Measurements from ENCODE around the gene ATP11A. TPM values are rescaled to one million over a fixed set of nuclear protein-coding genes. Genes with fewer than 3 reads are reported as not detected.
"Not testable (repeated sequence)": the region's sequence is repeated elsewhere in the genome, so short reads cannot be mapped to it uniquely, and the experiment has no call there.

ATP11A gene
- polyA plus RNA-seq, 2 donors = 4.2 to 6.7 TPM

DNA sequence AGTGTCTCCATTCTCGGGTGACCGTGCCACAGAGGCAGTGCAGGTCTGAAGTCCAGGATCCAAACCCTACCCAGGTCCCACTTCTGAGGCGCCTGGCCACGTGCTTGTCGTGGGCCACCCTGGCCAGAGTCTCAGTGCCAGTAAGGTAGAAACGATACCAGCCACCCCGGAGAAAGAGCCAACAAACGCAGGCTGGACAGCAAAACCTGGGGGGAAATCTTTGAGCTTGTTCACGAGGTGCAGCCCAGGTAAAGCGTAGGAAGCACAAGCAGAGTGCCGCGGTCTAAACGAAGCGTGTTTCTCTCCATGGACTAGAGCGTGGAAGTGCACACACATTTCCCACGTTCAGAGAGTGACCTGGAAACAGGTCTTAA, 95.6 kb downstream of the ATP11A start:
- H3K36me3 ChIP-seq (ENCODE audit: control insufficient read depth in 2 of 2, insufficient read depth in 2 of 2, low read length in 1 of 2) = peaks cover 0 to 8% of the 10 kb centered on the region in 2 donors
- H3K4me3 ChIP-seq (ENCODE audit: low read depth in 1 of 2, low read length in 2 of 2) = no peak overlapping the region
- H3K9me3 ChIP-seq (ENCODE audit: control insufficient read depth in 2 of 2, insufficient read depth in 1 of 2, low read depth in 1 of 2, low read length in 1 of 2) = no peaks in the 10 kb centered on the region
- H3K27me3 ChIP-seq (ENCODE audit: control insufficient read depth in 1 of 2, insufficient read depth in 2 of 2, low read length in 2 of 2) = no peaks in the 10 kb centered on the region
- peaks cover 0 to 2% of the 10 kb centered on the region in 2 donors for H3K4me1 ChIP-seq (ENCODE audit: control insufficient read depth in 2 of 2, insufficient read depth in 2 of 2, low read length in 1 of 2)
- H3K27ac ChIP-seq (ENCODE audit: low read depth in 2 of 2, low read length in 1 of 2) = no peak overlapping the region
- WGBS, 2 donors = 96 to 98% methylated on average over 16 of the region's 16 CpGs

DNA sequence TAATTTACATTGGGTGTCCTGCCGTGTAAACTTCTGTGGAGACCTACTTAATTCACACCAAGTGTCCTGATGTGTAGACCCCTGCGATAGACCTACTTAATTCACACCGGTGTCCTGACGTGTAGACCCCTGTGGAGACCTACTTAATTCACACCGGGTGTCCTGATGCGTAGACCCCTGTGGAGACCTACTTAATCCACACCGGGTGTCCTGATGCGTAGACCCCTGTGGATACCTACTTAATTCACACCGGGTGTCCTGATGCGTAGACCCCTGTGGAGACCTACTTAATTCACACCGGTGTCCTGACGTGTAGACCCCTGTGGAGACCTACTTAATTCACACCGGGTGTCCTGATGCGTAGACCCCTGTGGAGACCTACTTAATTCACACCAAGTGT, 97.0 kb downstream of the ATP11A start:
- H3K36me3 ChIP-seq (ENCODE audit: control insufficient read depth in 2 of 2, insufficient read depth in 2 of 2, low read length in 1 of 2); H3K27me3 ChIP-seq (ENCODE audit: control insufficient read depth in 1 of 2, insufficient read depth in 2 of 2, low read length in 2 of 2); H3K27ac ChIP-seq (ENCODE audit: low read depth in 2 of 2, low read length in 1 of 2); H3K4me1 ChIP-seq (ENCODE audit: control insufficient read depth in 2 of 2, insufficient read depth in 2 of 2, low read length in 1 of 2); H3K9me3 ChIP-seq (ENCODE audit: control insufficient read depth in 2 of 2, insufficient read depth in 1 of 2, low read depth in 1 of 2, low read length in 1 of 2); H3K4me3 ChIP-seq (ENCODE audit: low read depth in 1 of 2, low read length in 2 of 2): not testable (repeated sequence)
- WGBS, 2 donors = 93 to 97% methylated on average over 14 of the region's 14 CpGs

DNA sequence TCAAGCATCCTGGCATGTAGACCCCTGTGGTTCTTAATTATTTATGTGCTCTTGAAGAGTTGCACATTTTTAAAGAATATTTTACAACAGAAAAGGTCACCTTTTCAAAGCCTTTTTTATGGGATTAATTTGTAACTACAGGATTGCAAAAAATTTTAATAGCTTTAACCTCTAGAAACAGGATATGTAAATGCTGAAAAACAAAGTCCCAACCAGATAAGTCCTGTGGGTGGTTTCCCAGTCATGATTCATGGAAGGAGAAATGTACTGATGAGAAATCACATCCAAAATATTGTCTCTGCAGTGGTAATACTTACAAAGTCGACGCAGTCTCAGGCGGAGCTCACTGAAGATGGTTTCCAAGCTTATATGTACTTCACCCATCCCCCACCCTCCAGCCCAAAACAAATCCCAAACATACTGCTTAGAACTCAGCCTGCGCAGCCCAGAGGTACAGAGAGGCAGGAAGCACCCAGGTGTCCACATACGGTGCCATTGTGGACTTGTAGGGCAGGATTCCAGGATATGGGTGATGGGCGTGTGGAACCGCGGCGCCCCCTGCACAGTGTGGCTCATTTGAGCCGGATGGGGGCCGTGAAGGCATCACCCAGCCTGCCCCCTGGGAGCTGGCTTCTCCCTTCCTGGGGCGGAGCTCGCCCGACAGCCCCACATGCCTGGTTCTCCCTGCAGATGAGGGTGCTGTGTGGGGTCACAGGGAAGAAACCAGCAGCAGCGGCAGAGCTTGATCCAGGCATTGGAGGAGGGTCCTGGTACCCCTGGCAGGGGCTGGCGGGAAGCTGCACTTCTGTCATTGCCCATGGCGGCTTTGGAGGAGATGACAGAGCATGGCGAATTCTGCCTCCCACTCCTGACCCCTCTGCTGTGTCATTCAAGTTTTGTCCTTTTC, 101.2 kb downstream of the ATP11A start:
- H3K36me3 ChIP-seq (ENCODE audit: control insufficient read depth in 2 of 2, insufficient read depth in 2 of 2, low read length in 1 of 2) = peaks cover 0 to 2% of the 10 kb centered on the region in 2 donors
- no peaks in the 10 kb centered on the region for H3K4me1 ChIP-seq (ENCODE audit: control insufficient read depth in 2 of 2, insufficient read depth in 2 of 2, low read length in 1 of 2)
- no peaks in the 10 kb centered on the region for H3K27me3 ChIP-seq (ENCODE audit: control insufficient read depth in 1 of 2, insufficient read depth in 2 of 2, low read length in 2 of 2)
- no peak overlapping the region for H3K27ac ChIP-seq (ENCODE audit: low read depth in 2 of 2, low read length in 1 of 2)
- H3K9me3 ChIP-seq (ENCODE audit: control insufficient read depth in 2 of 2, insufficient read depth in 1 of 2, low read depth in 1 of 2, low read length in 1 of 2) = no peaks in the 10 kb centered on the region
- WGBS, 2 donors = 92 to 94% methylated on average over 18 of the region's 18 CpGs
- H3K4me3 ChIP-seq (ENCODE audit: low read depth in 1 of 2, low read length in 2 of 2) = no peak overlapping the region

DNA sequence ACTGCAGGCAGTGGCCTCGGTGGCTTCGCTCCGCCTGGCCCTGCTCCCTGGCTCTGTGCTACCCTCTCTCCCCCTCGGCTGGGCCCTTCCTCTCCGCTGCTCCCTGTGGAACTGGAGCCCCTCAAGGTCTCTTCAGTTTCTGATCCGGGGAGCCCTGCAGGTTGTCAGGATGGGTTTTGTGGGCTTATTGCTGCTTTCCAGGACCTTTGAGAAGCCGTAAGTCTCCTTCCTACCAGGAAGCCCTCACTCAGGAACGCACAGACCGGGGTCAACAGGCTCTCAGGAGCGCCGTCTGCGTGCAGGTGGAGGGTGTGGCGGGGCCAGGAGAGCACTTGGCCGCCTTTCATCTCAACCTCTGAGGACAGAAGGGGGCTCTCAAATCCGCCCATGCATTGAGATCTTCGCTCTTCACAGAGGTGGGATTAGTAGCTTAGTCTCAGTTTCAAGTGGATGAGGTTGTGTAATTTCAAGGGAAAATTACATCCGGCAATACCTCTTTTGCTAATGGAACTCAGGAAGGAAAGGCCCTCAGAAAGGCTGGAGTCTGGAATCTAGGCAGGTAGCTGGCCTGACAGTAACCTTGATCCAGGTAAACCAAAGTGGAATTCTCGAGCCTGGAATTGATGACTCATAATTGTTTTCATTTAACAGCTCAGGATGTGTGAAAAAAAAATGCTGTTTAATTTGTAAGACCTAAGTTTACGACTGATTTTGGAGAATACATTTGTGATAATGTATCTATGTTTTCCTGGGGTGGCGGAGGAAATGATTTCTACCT, 102.0 kb downstream of the ATP11A start:
- Histone ChIP-seq H3K27ac (ENCODE audit: low read depth in 2 of 2, low read length in 1 of 2) (no peak overlapping the region), H3K4me3 (ENCODE audit: low read depth in 1 of 2, low read length in 2 of 2) (no peak overlapping the region), H3K4me1 (ENCODE audit: control insufficient read depth in 2 of 2, insufficient read depth in 2 of 2, low read length in 1 of 2) (no peaks in the 10 kb centered on the region), H3K36me3 (ENCODE audit: control insufficient read depth in 2 of 2, insufficient read depth in 2 of 2, low read length in 1 of 2) (peaks cover 0 to 2% of the 10 kb centered on the region in 2 donors), H3K27me3 (ENCODE audit: control insufficient read depth in 1 of 2, insufficient read depth in 2 of 2, low read length in 2 of 2) (no peaks in the 10 kb centered on the region), H3K9me3 (ENCODE audit: control insufficient read depth in 2 of 2, insufficient read depth in 1 of 2, low read depth in 1 of 2, low read length in 1 of 2) (no peaks in the 10 kb centered on the region)
- 86 to 89% methylated on average over 20 of the region's 20 CpGs for WGBS, 2 donors

DNA sequence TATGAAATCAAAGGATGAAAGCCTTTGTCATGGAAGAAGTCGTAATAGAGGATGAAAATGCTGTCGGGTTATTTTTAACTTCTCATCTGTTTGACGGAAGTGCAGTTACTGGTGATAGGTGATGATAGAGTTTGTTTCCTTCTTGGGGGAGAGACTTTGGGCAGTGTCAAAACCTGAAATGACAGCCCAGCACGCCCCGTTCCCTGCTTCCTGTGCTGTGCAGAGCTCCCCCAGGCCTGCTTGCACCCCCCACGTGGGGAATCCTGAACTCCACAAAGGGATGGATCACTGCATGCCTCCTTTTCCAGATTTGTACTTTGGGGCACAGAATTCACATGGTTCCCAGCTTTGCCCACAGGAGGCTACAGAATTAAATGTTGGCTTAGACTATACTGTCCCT, 102.7 kb downstream of the ATP11A start:
- Histone ChIP-seq H3K4me1 (ENCODE audit: control insufficient read depth in 2 of 2, insufficient read depth in 2 of 2, low read length in 1 of 2) (no peaks in the 10 kb centered on the region), H3K27me3 (ENCODE audit: control insufficient read depth in 1 of 2, insufficient read depth in 2 of 2, low read length in 2 of 2) (no peaks in the 10 kb centered on the region), H3K36me3 (ENCODE audit: control insufficient read depth in 2 of 2, insufficient read depth in 2 of 2, low read length in 1 of 2) (peaks cover 0 to 2% of the 10 kb centered on the region in 2 donors), H3K27ac (ENCODE audit: low read depth in 2 of 2, low read length in 1 of 2) (no peak overlapping the region), H3K4me3 (ENCODE audit: low read depth in 1 of 2, low read length in 2 of 2) (no peak overlapping the region), H3K9me3 (ENCODE audit: control insufficient read depth in 2 of 2, insufficient read depth in 1 of 2, low read depth in 1 of 2, low read length in 1 of 2) (no peaks in the 10 kb centered on the region)
- 78 to 80% methylated on average over 6 of the region's 6 CpGs for WGBS, 2 donors

DNA sequence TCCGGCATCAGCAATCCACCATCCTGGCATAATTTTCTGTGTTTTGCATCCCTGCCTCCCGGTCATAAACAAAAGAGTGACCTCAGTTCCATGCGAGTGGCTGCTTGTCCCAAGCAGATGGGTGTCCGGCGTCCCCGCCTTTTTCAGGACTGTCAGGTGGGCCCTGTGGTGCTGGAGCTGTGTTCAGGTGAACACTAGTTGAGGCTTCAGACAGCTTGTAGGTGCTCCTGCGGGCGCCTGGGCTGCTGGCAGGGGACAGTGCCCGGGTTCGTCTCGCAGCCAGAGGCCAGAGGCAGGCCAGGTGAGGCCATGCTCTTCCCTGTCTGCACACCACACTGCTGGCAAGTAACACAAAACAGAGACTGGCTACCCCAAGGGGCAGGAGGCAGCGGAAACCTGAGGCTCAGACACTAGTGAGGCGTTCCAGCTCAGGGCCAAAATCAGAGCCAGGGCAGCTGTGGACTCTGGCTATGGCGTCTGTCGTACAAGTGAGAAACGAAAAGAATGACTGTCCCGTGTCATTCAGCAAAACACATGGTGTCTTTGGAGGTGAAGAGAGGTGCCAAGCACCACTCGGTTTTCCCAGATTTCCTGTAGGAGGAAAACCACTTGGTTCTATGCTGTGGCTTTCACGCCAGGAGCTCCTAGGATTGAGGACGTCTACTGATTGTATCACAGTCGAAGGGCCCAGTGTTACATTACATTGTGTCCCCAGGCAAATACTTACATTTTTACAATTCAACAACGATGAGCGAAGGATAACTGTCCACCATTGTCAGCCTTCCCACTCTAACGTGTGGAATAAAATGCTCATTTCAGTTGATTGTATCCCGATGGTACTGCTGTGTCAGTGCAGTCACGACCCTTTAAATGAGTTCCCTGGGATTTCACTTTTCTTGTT, 104.0 kb downstream of the ATP11A start:
- H3K36me3 ChIP-seq (ENCODE audit: control insufficient read depth in 2 of 2, insufficient read depth in 2 of 2, low read length in 1 of 2) = peaks cover 0 to 2% of the 10 kb centered on the region in 2 donors
- WGBS, 2 donors = 96 to 97% methylated on average over 26 of the region's 26 CpGs

DNA sequence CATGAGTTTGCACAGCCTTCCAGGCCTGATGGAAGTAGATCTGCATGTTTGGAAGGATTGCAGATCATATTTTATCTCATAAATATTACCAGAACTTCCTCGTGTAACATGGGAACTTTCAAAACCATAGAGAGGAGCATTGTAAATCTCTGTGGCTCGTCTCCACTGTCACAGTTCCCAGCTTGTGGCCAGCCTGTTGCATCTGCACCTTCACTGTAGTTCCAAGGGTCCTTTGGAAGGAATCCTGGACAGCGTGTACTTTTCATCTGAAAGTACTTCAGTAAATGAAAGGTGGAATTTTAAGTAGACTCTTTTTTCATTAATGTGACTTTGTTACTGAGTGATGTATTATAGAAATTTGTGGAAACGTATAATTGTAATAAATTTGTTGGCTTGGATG, 105.4 kb downstream of the ATP11A start:
- H3K4me3 ChIP-seq (ENCODE audit: low read depth in 1 of 2, low read length in 2 of 2) = no peak overlapping the region
- no peaks in the 10 kb centered on the region for H3K4me1 ChIP-seq (ENCODE audit: control insufficient read depth in 2 of 2, insufficient read depth in 2 of 2, low read length in 1 of 2)
- H3K9me3 ChIP-seq (ENCODE audit: control insufficient read depth in 2 of 2, insufficient read depth in 1 of 2, low read depth in 1 of 2, low read length in 1 of 2) = no peaks in the 10 kb centered on the region
- H3K36me3 ChIP-seq (ENCODE audit: control insufficient read depth in 2 of 2, insufficient read depth in 2 of 2, low read length in 1 of 2) = peaks cover 0 to 2% of the 10 kb centered on the region in 2 donors
- no peaks in the 10 kb centered on the region for H3K27me3 ChIP-seq (ENCODE audit: control insufficient read depth in 1 of 2, insufficient read depth in 2 of 2, low read length in 2 of 2)
- no peak overlapping the region for H3K27ac ChIP-seq (ENCODE audit: low read depth in 2 of 2, low read length in 1 of 2)
- 84 to 90% methylated on average over 4 of the region's 4 CpGs for WGBS, 2 donors

More for the DNA sequence above, 104.0 kb downstream of the ATP11A start:
- Histone ChIP-seq H3K4me1 (ENCODE audit: control insufficient read depth in 2 of 2, insufficient read depth in 2 of 2, low read length in 1 of 2) (no peaks in the 10 kb centered on the region), H3K27ac (ENCODE audit: low read depth in 2 of 2, low read length in 1 of 2) (no peak overlapping the region), H3K9me3 (ENCODE audit: control insufficient read depth in 2 of 2, insufficient read depth in 1 of 2, low read depth in 1 of 2, low read length in 1 of 2) (no peaks in the 10 kb centered on the region), H3K4me3 (ENCODE audit: low read depth in 1 of 2, low read length in 2 of 2) (no peak overlapping the region), H3K27me3 (ENCODE audit: control insufficient read depth in 1 of 2, insufficient read depth in 2 of 2, low read length in 2 of 2) (no peaks in the 10 kb centered on the region)

DNA sequence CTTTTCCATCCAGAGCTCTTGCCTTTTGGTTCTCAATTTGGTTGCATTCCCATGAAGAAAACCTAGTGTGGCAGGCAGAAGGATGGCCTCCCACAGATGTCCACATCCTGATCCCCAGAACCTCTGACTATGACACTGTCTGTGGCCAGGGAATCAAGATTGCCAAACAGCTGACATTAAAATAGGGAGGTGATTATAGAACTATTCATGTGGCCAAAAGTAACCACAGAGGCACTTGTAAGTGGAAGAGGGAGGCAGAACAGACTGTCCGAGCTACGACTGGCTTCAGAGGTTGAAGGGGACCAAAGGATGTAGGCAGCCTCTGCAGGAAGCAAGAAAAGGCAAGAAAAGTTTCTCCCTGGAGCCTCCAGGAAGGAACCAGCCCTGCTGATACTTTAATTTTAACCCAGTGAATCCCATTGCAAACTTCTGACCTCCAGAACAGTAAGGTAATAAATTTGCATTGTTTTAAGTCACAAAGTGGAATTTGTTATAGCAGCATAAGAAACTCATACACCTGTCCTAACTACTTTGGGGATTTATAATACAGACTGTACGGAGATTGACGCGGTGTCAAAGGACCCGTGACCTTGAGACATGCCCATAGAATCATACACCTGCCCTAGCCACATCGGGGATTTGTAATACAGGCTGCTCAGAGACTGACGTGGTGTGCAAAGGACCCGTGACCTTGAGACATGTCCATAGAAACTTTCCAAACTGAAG, 106.5 kb downstream of the ATP11A start:
- Histone ChIP-seq H3K27me3 (ENCODE audit: control insufficient read depth in 1 of 2, insufficient read depth in 2 of 2, low read length in 2 of 2) (no peaks in the 10 kb centered on the region), H3K4me3 (ENCODE audit: low read depth in 1 of 2, low read length in 2 of 2) (no peak overlapping the region), H3K27ac (ENCODE audit: low read depth in 2 of 2, low read length in 1 of 2) (no peak overlapping the region), H3K36me3 (ENCODE audit: control insufficient read depth in 2 of 2, insufficient read depth in 2 of 2, low read length in 1 of 2) (peaks cover 0 to 2% of the 10 kb centered on the region in 2 donors), H3K9me3 (ENCODE audit: control insufficient read depth in 2 of 2, insufficient read depth in 1 of 2, low read depth in 1 of 2, low read length in 1 of 2) (no peaks in the 10 kb centered on the region), H3K4me1 (ENCODE audit: control insufficient read depth in 2 of 2, insufficient read depth in 2 of 2, low read length in 1 of 2) (no peaks in the 10 kb centered on the region)
- 97 to 98% methylated on average over 9 of the region's 9 CpGs for WGBS, 2 donors

DNA sequence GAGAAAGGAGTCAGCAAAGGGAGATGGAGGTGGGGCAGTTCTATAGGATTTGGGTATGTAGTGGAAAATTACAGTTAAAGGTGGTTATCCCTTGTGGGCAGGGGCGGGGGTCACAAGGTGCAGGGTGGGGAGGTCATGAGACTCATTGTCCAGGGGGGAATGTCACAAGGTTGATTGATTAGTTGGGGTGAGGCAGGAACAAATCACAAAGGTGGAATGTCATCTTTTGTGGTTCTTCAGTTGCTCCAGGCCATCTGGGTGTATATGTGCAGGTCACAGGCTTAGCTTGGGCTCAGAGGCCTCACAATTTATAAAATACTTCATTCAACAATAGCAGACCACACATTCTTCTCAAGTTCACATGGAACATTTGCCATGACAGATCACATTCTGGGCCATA, 109.6 kb downstream of the ATP11A start:
- Histone ChIP-seq H3K4me1 (ENCODE audit: control insufficient read depth in 2 of 2, insufficient read depth in 2 of 2, low read length in 1 of 2) (no peaks in the 10 kb centered on the region), H3K36me3 (ENCODE audit: control insufficient read depth in 2 of 2, insufficient read depth in 2 of 2, low read length in 1 of 2) (no peaks in the 10 kb centered on the region), H3K27ac (ENCODE audit: low read depth in 2 of 2, low read length in 1 of 2) (no peak overlapping the region), H3K9me3 (ENCODE audit: control insufficient read depth in 2 of 2, insufficient read depth in 1 of 2, low read depth in 1 of 2, low read length in 1 of 2) (no peaks in the 10 kb centered on the region), H3K27me3 (ENCODE audit: control insufficient read depth in 1 of 2, insufficient read depth in 2 of 2, low read length in 2 of 2) (no peaks in the 10 kb centered on the region), H3K4me3 (ENCODE audit: low read depth in 1 of 2, low read length in 2 of 2) (no peak overlapping the region)
- WGBS, 2 donors = 94% methylated on average over 1 of the region's 1 CpG
